Gastrocnemius medialis (tissue), 4 donors: Measurements from ENCODE around the gene PNMA6F. TPM values are rescaled to one million over a fixed set of nuclear protein-coding genes. Genes with fewer than 3 reads are reported as not detected.

Source experiments
- ATAC-seq, 2 donors: fragments of 150-250 bp; one replicate each; pipeline ENCODE4 v1.9.1; 2016
- DNase-seq, 2 donors: peaks; one replicate each; pipeline ENCODE4 v3.0.0-alpha.2; 2019
- H3K27ac ChIP-seq, 4 donors: fragments of 200-600 bp; sonication (generic); 1 replicate in 1 of 4; 2 replicates in 3 of 4; pipeline ENCODE4 v1.5.1; 2016 to 2018; ENCODE audit warnings: mild to moderate bottlenecking in 2 of 4, moderate library complexity in 1 of 4
- H3K27me3 ChIP-seq, 3 donors: fragments of 200-600 bp; sonication (generic) in 2 of 3; 1 replicate in 1 of 3; 2 replicates in 2 of 3; pipeline versions ENCODE4 v1.5.1 to v1.6.0; 2016 to 2019; ENCODE audit warnings: mild to moderate bottlenecking in 1 of 3, moderate library complexity in 1 of 3
- H3K36me3 ChIP-seq, 2 donors: fragments of 200-600 bp; sonication (generic) in 1 of 2; one replicate each; pipeline ENCODE4 v1.5.1; 2017 to 2018
- H3K4me1 ChIP-seq, 2 donors: fragments of 200-600 bp; sonication (generic) in 1 of 2; one replicate each; pipeline ENCODE4 v1.5.1; 2016 to 2017; ENCODE audit warnings: mild to moderate bottlenecking in 2 of 2
- H3K4me3 ChIP-seq, 4 donors: fragments of 200-600 bp; sonication (generic) in 3 of 4; 1 replicate in 1 of 4; 2 replicates in 3 of 4; pipeline ENCODE4 v1.5.1; 2016 to 2019; ENCODE audit warnings: mild to moderate bottlenecking in 2 of 4
- H3K9me3 ChIP-seq, 3 donors: fragments of 200-600 bp; sonication (generic) in 2 of 3; 1 replicate in 1 of 3; 2 replicates in 2 of 3; pipeline ENCODE4 v1.5.1; 2016 to 2019
- POLR2A ChIP-seq, 2 donors: fragments of 450-650 bp; IDR thresholded peaks; one replicate each; pipeline ENCODE4 v1.6.1; 2017; ENCODE audit warnings: antibody characterized with exemption in 2 of 2, mild to moderate bottlenecking in 2 of 2, moderate library complexity in 2 of 2
- in situ Hi-C, 4 donors: fragments of 200-750 bp; cut with MboI; loops; one replicate each; pipeline versions ENCODE4 v1.15.0 to v1.8.0; 2017; ENCODE audit warnings: low sequenced_read_pairs in 4 of 4
- intact Hi-C: fragments of 100-400 bp; cut with DNase I; formaldehyde crosslinking; loops from one replicate; pipeline ENCODE4 v1.15.1; 2023; ENCODE audit warnings: low total_unique reads
- total RNA-seq, 4 donors: library from RNA; depleted of rRNA; stranded (reverse); fragments of >200 nt; gene quantifications; one replicate each; pipeline versions ENCODE4 v1.1.0 to v1.2.3, GENCODE V29; 2016
- TF ChIP-seq, protein P1 (sequence below), 5 experiments: fragments of 450-650 bp in 3 of 5; fragments of 200-600 bp in 2 of 5; sonication (generic) in 2 of 5; IDR thresholded peaks in 4 of 5; conservative IDR thresholded peaks in 1 of 5; 1 replicate in 4 of 5; 2 replicates in 1 of 5; pipeline ENCODE4 v1.5.1; 2016 to 2019; ENCODE audit warnings: antibody characterized with exemption in 5 of 5, mild to moderate bottlenecking in 3 of 5, moderate library complexity in 3 of 5

The PNMA6F gene
- total RNA-seq, 4 donors from 2014 or later: not detected

GRCh38 chrX:153366119-153366518 is 44.6 kb upstream of the PNMA6F start:
- intact Hi-C loops (no loop called here), in situ Hi-C loops (loop anchor here in 1 of 4 donors (25.0 kb wide), 1 partner anchor 204 kb away; no protein-coding TSS in a partner anchor)
- Histone ChIP-seq H3K27ac (no peak overlapping the region), H3K27me3 (peaks cover 0 to 4% (median 0%) of the 10 kb centered on the region in 3 donors), H3K36me3 (no peaks in the 10 kb centered on the region), H3K9me3 (no peaks in the 10 kb centered on the region), H3K4me1 (no peaks in the 10 kb centered on the region), H3K4me3 (no peak overlapping the region)
- DNase-seq: no peak
- no peak for TF ChIP-seq POLR2A (IDR thresholded peaks at IDR 0.05)
- TF ChIP-seq, protein P1, sequence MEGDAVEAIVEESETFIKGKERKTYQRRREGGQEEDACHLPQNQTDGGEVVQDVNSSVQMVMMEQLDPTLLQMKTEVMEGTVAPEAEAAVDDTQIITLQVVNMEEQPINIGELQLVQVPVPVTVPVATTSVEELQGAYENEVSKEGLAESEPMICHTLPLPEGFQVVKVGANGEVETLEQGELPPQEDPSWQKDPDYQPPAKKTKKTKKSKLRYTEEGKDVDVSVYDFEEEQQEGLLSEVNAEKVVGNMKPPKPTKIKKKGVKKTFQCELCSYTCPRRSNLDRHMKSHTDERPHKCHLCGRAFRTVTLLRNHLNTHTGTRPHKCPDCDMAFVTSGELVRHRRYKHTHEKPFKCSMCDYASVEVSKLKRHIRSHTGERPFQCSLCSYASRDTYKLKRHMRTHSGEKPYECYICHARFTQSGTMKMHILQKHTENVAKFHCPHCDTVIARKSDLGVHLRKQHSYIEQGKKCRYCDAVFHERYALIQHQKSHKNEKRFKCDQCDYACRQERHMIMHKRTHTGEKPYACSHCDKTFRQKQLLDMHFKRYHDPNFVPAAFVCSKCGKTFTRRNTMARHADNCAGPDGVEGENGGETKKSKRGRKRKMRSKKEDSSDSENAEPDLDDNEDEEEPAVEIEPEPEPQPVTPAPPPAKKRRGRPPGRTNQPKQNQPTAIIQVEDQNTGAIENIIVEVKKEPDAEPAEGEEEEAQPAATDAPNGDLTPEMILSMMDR (IDR thresholded peaks at IDR 0.05 in 4 of 5, conservative IDR thresholded peaks at IDR 0.05 in 1 of 5): no peak
- no peak for ATAC-seq

DNA sequence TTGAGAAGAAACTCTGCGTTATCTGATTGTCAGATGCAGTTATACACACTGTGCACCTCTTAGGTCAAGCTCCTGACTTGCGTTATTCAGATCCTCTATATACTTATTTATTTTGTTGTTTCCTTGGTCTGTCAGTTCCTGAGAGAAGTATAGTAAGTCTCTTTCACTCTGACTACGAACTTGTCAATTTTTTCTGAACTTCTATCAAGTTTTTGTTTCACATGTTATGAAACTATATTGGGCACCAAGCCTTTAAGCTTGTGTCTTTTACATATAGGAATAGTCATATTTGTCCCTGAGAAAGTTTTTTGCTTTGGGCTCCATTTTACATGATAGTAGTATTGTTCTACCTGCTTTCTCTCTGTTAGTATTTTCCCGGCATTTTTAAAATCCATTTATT is 44.1 kb upstream of the PNMA6F start:
- ATAC-seq: no peak
- no peak overlapping the region for H3K27ac ChIP-seq

GRCh38 chrX:153361781-153362397 is 40.3 kb upstream of the PNMA6F start:
- ATAC-seq: no peak

More for the DNA sequence above, 44.1 kb upstream of the PNMA6F start:
- TF ChIP-seq POLR2A (IDR thresholded peaks at IDR 0.05): no peak
- TF ChIP-seq, protein P1 (IDR thresholded peaks at IDR 0.05 in 4 of 5, conservative IDR thresholded peaks at IDR 0.05 in 1 of 5): no peak
- H3K9me3 ChIP-seq: no peaks in the 10 kb centered on the region
- in situ Hi-C loops: loop anchor here in 1 of 4 donors (25.0 kb wide), 1 partner anchor 203 kb away; no protein-coding TSS in a partner anchor
- peaks cover 0 to 4% (median 0%) of the 10 kb centered on the region in 3 donors for H3K27me3 ChIP-seq
- no peaks in the 10 kb centered on the region for H3K4me1 ChIP-seq
- H3K36me3 ChIP-seq: no peaks in the 10 kb centered on the region
- no peak for DNase-seq
- no peak overlapping the region for H3K4me3 ChIP-seq
- intact Hi-C loops: no loop called here

DNA sequence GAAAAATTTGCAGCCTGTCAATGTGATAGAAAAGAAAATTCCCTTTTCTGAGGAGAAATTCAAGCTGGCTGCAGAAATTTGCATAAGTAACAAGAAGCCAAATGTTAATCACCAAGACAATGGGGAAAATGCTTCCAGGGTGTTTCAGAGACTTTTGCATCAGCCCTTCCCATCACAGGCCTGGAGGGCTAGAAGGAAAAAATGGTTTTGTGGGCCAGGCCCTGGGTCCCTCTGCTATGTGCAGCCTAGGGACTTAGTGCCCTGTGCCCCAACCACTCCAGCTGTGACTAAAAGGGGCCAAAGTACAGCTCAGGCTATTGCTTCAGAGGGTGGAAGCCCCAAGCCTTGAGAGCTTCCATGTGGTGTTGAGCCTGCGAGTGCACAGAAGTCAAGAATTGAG is 36.3 kb upstream of the PNMA6F start:
- ATAC-seq (no peak), DNase-seq (no peak)
- no peaks in the 10 kb centered on the region for H3K4me1 ChIP-seq
- in situ Hi-C loops (loop anchor here in 1 of 4 donors (25.0 kb wide), 1 partner anchor 196 kb away; no protein-coding TSS in a partner anchor), intact Hi-C loops (no loop called here)
- no peak for TF ChIP-seq POLR2A (IDR thresholded peaks at IDR 0.05)
- TF ChIP-seq, protein P1 (IDR thresholded peaks at IDR 0.05 in 4 of 5, conservative IDR thresholded peaks at IDR 0.05 in 1 of 5): no peak
- H3K27ac ChIP-seq: no peak overlapping the region
- no peaks in the 10 kb centered on the region for H3K9me3 ChIP-seq
- H3K36me3 ChIP-seq: no peaks in the 10 kb centered on the region
- no peaks in the 10 kb centered on the region for H3K27me3 ChIP-seq
- H3K4me3 ChIP-seq: no peak overlapping the region

More at GRCh38 chrX:153361781-153362397, 40.3 kb upstream of the PNMA6F start:
- Histone ChIP-seq H3K4me3 (no peak overlapping the region), H3K4me1 (no peaks in the 10 kb centered on the region), H3K9me3 (no peaks in the 10 kb centered on the region), H3K36me3 (no peaks in the 10 kb centered on the region), H3K27me3 (peaks cover 0 to 4% (median 0%) of the 10 kb centered on the region in 3 donors), H3K27ac (no peak overlapping the region)
- intact Hi-C loops: no loop called here
- TF ChIP-seq, protein P1 (IDR thresholded peaks at IDR 0.05 in 4 of 5, conservative IDR thresholded peaks at IDR 0.05 in 1 of 5): no peak
- no peak for TF ChIP-seq POLR2A (IDR thresholded peaks at IDR 0.05)
- no peak for DNase-seq
- in situ Hi-C loops: loop anchor here in 1 of 4 donors (25.0 kb wide), 1 partner anchor 200 kb away; no protein-coding TSS in a partner anchor
